ENCODE data around the gene ZMIZ1. TPM values are rescaled to one million over a fixed set of nuclear protein-coding genes. Genes with fewer than 3 reads are reported as not detected.

Gene ZMIZ1
- total RNA-seq, 1 experiment from 2014 or later: 35.8 TPM

- no peaks in the 10 kb centered on the region for H3K9me3 ChIP-seq (ENCODE audit: low read depth, low read length, poor library complexity, severe bottlenecking)
- no peaks in the 10 kb centered on the region for H3K36me3 ChIP-seq (ENCODE audit: insufficient read depth, low read length, poor library complexity, severe bottlenecking)
- H3K27ac ChIP-seq (ENCODE audit: low read depth, low read length, poor library complexity, severe bottlenecking): no peak overlapping the region
- no peaks in the 10 kb centered on the region for H3K4me1 ChIP-seq (ENCODE audit: insufficient read depth, low read length, poor library complexity, severe bottlenecking)
- TF ChIP-seq EZH2 (IDR thresholded peaks at IDR 0.05; ENCODE audit: borderline replicate concordance, low read depth, low read length, poor library complexity, severe bottlenecking) (no peak), CTCF (conservative IDR thresholded peaks at IDR 0.05; ENCODE audit: low read depth, low read length) (no peak)
- H3K4me3 ChIP-seq (ENCODE audit: low read depth, low read length, poor library complexity, severe bottlenecking): no peak overlapping the region
- no peaks in the 10 kb centered on the region for H3K27me3 ChIP-seq (replicated peaks; ENCODE audit: insufficient read depth, low read depth, low read length, poor library complexity)
- intact Hi-C loops (cut with micrococcal nuclease; ENCODE audit: unreplicated experiment): no loop called here
- no peak for DNase-seq (ENCODE audit: low spot score)
- ChIA-PET CTCF (no interaction called here), POLR2A (ENCODE audit: low non-redundant PET) (no interaction called here)
- no TSS peak for BruUV-seq (replicated peaks)
Observed at GRCh38 chr10:79024296-79024695, 44.5 kb upstream of the ZMIZ1 start.

- ChIA-PET CTCF (no interaction called here), POLR2A (ENCODE audit: low non-redundant PET) (no interaction called here)
- Histone ChIP-seq H3K27me3 (replicated peaks; ENCODE audit: insufficient read depth, low read depth, low read length, poor library complexity) (no peaks in the 10 kb centered on the region), H3K4me1 (ENCODE audit: insufficient read depth, low read length, poor library complexity, severe bottlenecking) (no peaks in the 10 kb centered on the region), H3K4me3 (ENCODE audit: low read depth, low read length, poor library complexity, severe bottlenecking) (no peak overlapping the region), H3K9me3 (ENCODE audit: low read depth, low read length, poor library complexity, severe bottlenecking) (no peaks in the 10 kb centered on the region), H3K27ac (ENCODE audit: low read depth, low read length, poor library complexity, severe bottlenecking) (no peak overlapping the region), H3K36me3 (ENCODE audit: insufficient read depth, low read length, poor library complexity, severe bottlenecking) (no peaks in the 10 kb centered on the region)
- no peak for TF ChIP-seq CTCF (conservative IDR thresholded peaks at IDR 0.05; ENCODE audit: low read depth, low read length)
- no peak for TF ChIP-seq EZH2 (IDR thresholded peaks at IDR 0.05; ENCODE audit: borderline replicate concordance, low read depth, low read length, poor library complexity, severe bottlenecking)
- no peak for DNase-seq (ENCODE audit: low spot score)
- BruUV-seq (replicated peaks): no TSS peak
- intact Hi-C loops (cut with micrococcal nuclease; ENCODE audit: unreplicated experiment): no loop called here
Observed at GRCh38 chr10:79024720-79025198, 44.0 kb upstream of the ZMIZ1 start.

- POLR2A ChIA-PET (ENCODE audit: low non-redundant PET): no interaction called here
- Histone ChIP-seq H3K36me3 (ENCODE audit: insufficient read depth, low read length, poor library complexity, severe bottlenecking) (no peaks in the 10 kb centered on the region), H3K27me3 (replicated peaks; ENCODE audit: insufficient read depth, low read depth, low read length, poor library complexity) (no peaks in the 10 kb centered on the region), H3K27ac (ENCODE audit: low read depth, low read length, poor library complexity, severe bottlenecking) (no peak overlapping the region), H3K4me3 (ENCODE audit: low read depth, low read length, poor library complexity, severe bottlenecking) (no peak overlapping the region), H3K9me3 (ENCODE audit: low read depth, low read length, poor library complexity, severe bottlenecking) (no peaks in the 10 kb centered on the region), H3K4me1 (ENCODE audit: insufficient read depth, low read length, poor library complexity, severe bottlenecking) (no peaks in the 10 kb centered on the region)
- no peak for TF ChIP-seq EZH2 (IDR thresholded peaks at IDR 0.05; ENCODE audit: borderline replicate concordance, low read depth, low read length, poor library complexity, severe bottlenecking)
- no peak for TF ChIP-seq CTCF (conservative IDR thresholded peaks at IDR 0.05; ENCODE audit: low read depth, low read length)
- intact Hi-C loops (cut with micrococcal nuclease; ENCODE audit: unreplicated experiment): no loop called here
- DNase-seq (ENCODE audit: low spot score): no peak
- BruUV-seq (replicated peaks): no TSS peak
- CTCF ChIA-PET: no interaction called here
Observed at GRCh38 chr10:79025199-79025832, 43.5 kb upstream of the ZMIZ1 start.
